K562 (cell line): ENCODE data around the gene NEDD8.

ENCODE experiments used
- ATF1 ChIP-seq, 2 experiments: fragments of 450-650 bp in 1 of 2; IDR thresholded peaks; 2 replicates each; pipeline ENCODE4 v1.6.1; 2016; ENCODE audit warnings: missing compliant biosample characterization in 1 of 2, missing genetic modification characterization in 1 of 2
- NBN ChIP-seq: fragments of 450-650 bp; IDR thresholded peaks from 2 replicates; pipeline ENCODE4 v1.6.1; 2016; ENCODE audit warnings: low read depth, mild to moderate bottlenecking
- NFE2 ChIP-seq: IDR thresholded peaks from 2 replicates; pipeline ENCODE4 v1.6.1; 2014; ENCODE audit warnings: antibody characterized with exemption, low read depth
- NFRKB ChIP-seq: fragments of 450-650 bp; IDR thresholded peaks from 2 replicates; pipeline ENCODE4 v1.6.1; 2016; ENCODE audit warnings: low read depth
- SMAD1 ChIP-seq: fragments of 150-350 bp; IDR thresholded peaks from 2 replicates; pipeline ENCODE4 v1.6.1; 2014; ENCODE audit warnings: low read length, low read depth; ENCODE audit not compliant: partially characterized antibody
- TAF1 ChIP-seq: IDR thresholded peaks from 2 replicates; pipeline ENCODE4 v1.6.1; 2011; ENCODE audit warnings: mild to moderate bottlenecking, low read length, moderate library complexity; ENCODE audit not compliant: insufficient read depth, control insufficient read depth, severe bottlenecking; ENCODE audit errors: extremely low read depth
- TCF7L2 ChIP-seq: fragments of 150-350 bp; IDR thresholded peaks from 2 replicates; pipeline ENCODE4 v1.6.1; 2016; ENCODE audit warnings: low read depth, mild to moderate bottlenecking, low read length, moderate library complexity
- ZBTB7A ChIP-seq: IDR thresholded peaks from 2 replicates; pipeline ENCODE4 v1.6.1; 2011; ENCODE audit warnings: low read depth, mild to moderate bottlenecking, low read length, moderate library complexity, borderline replicate concordance; ENCODE audit not compliant: control insufficient read depth
- TF ChIP-seq, protein P1 (sequence below): fragments of 250-450 bp; sonication (Bioruptor Pico); IDR thresholded peaks from 2 replicates; pipeline ENCODE4 v1.4.0; 2020
- TF ChIP-seq, protein P2 (sequence below): fragments of 250-450 bp; sonication (Bioruptor Pico); IDR thresholded peaks from 2 replicates; pipeline ENCODE4 v1.5.0; 2020; ENCODE audit warnings: mild to moderate bottlenecking, borderline replicate concordance
- TF ChIP-seq, protein P3 (sequence below), 2 experiments: IDR thresholded peaks in 1 of 2; conservative IDR thresholded peaks in 1 of 2; 2 replicates each; pipeline ENCODE4 v1.6.1; 2016; ENCODE audit warnings: low read depth in 2 of 2, mild to moderate bottlenecking in 1 of 2, missing compliant biosample characterization in 1 of 2, missing genetic modification characterization in 1 of 2, moderate library complexity in 1 of 2

DNA sequence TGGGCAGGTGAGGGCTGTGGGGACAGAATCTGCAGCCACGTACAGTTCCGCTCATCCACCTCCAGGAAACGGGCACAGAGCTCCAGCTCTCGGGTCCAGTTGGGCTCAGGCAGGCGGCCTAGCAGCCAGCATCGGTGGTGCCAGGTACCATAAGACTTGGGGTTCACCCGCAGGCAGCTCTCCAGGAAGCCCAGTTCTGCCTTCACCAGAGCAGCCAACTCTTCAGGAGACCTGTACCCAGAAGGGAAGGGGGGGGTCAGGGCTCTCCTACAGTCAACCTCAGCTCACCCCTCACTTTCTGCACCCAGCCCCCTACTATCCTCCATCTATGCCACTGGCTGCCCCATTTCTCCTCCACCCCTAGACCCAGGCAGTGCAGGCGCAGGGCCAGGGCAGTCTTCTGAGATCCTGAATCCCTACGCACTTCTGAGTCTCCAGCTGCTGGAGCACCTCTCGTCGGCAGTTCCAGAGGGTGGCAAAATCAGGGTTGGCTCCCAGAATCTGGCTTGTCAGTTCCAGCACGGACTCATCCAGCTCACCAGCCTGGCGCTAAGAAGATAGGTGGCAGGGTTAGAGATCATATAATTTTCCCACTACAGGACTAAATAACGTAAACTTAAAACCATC is 37.9 kb upstream of the NEDD8 start:
- no peak for TF ChIP-seq ATF1 (CRISPR knock-in tag; IDR thresholded peaks at IDR 0.05)
- TF ChIP-seq ATF1 (tag; IDR thresholded peaks at IDR 0.05) = no peak
- TF ChIP-seq TCF7L2 = no peak
- TF ChIP-seq, protein P1, sequence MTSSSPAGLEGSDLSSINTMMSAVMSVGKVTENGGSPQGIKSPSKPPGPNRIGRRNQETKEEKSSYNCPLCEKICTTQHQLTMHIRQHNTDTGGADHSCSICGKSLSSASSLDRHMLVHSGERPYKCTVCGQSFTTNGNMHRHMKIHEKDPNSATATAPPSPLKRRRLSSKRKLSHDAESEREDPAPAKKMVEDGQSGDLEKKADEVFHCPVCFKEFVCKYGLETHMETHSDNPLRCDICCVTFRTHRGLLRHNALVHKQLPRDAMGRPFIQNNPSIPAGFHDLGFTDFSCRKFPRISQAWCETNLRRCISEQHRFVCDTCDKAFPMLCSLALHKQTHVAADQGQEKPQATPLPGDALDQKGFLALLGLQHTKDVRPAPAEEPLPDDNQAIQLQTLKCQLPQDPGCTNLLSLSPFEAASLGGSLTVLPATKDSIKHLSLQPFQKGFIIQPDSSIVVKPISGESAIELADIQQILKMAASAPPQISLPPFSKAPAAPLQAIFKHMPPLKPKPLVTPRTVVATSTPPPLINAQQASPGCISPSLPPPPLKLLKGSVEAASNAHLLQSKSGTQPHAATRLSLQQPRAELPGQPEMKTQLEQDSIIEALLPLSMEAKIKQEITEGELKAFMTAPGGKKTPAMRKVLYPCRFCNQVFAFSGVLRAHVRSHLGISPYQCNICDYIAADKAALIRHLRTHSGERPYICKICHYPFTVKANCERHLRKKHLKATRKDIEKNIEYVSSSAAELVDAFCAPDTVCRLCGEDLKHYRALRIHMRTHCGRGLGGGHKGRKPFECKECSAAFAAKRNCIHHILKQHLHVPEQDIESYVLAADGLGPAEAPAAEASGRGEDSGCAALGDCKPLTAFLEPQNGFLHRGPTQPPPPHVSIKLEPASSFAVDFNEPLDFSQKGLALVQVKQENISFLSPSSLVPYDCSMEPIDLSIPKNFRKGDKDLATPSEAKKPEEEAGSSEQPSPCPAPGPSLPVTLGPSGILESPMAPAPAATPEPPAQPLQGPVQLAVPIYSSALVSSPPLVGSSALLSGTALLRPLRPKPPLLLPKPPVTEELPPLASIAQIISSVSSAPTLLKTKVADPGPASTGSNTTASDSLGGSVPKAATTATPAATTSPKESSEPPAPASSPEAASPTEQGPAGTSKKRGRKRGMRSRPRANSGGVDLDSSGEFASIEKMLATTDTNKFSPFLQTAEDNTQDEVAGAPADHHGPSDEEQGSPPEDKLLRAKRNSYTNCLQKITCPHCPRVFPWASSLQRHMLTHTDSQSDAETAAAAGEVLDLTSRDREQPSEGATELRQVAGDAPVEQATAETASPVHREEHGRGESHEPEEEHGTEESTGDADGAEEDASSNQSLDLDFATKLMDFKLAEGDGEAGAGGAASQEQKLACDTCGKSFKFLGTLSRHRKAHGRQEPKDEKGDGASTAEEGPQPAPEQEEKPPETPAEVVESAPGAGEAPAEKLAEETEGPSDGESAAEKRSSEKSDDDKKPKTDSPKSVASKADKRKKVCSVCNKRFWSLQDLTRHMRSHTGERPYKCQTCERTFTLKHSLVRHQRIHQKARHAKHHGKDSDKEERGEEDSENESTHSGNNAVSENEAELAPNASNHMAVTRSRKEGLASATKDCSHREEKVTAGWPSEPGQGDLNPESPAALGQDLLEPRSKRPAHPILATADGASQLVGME (CRISPR knock-in tag) = no peak
- no peak for TF ChIP-seq NBN
- TF ChIP-seq NFRKB = no peak
- TF ChIP-seq, protein P2, sequence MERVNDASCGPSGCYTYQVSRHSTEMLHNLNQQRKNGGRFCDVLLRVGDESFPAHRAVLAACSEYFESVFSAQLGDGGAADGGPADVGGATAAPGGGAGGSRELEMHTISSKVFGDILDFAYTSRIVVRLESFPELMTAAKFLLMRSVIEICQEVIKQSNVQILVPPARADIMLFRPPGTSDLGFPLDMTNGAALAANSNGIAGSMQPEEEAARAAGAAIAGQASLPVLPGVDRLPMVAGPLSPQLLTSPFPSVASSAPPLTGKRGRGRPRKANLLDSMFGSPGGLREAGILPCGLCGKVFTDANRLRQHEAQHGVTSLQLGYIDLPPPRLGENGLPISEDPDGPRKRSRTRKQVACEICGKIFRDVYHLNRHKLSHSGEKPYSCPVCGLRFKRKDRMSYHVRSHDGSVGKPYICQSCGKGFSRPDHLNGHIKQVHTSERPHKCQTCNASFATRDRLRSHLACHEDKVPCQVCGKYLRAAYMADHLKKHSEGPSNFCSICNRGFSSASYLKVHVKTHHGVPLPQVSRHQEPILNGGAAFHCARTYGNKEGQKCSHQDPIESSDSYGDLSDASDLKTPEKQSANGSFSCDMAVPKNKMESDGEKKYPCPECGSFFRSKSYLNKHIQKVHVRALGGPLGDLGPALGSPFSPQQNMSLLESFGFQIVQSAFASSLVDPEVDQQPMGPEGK (CRISPR knock-in tag) = no peak
- TF ChIP-seq ZBTB7A = no peak
- no peak for TF ChIP-seq SMAD1
- TF ChIP-seq, protein P3, sequence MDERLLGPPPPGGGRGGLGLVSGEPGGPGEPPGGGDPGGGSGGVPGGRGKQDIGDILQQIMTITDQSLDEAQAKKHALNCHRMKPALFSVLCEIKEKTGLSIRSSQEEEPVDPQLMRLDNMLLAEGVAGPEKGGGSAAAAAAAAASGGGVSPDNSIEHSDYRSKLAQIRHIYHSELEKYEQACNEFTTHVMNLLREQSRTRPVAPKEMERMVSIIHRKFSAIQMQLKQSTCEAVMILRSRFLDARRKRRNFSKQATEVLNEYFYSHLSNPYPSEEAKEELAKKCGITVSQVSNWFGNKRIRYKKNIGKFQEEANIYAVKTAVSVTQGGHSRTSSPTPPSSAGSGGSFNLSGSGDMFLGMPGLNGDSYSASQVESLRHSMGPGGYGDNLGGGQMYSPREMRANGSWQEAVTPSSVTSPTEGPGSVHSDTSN (CRISPR knock-in tag; IDR thresholded peaks at IDR 0.05; ENCODE audit: low read depth) = no peak
- TF ChIP-seq, protein P3 (tag; conservative IDR thresholded peaks at IDR 0.05; ENCODE audit: low read depth) = no peak
- no peak for TF ChIP-seq NFE2
- TF ChIP-seq TAF1 = no peak
